HG02763 (cell line): ENCODE data around the gene PSG3.
"Not testable (repeated sequence)": the region's sequence is repeated elsewhere in the genome, so short reads cannot be mapped to it uniquely, and the experiment has no call there.

Source experiments
- ATAC-seq: cut with Tn5 transposase; IDR thresholded peaks from one replicate; pipeline ENCODE4 v1.9.1; 2021; ENCODE audit warnings: mild to moderate bottlenecking, moderate library complexity; ENCODE audit not compliant: unreplicated experiment

Gene PSG3

DNA sequence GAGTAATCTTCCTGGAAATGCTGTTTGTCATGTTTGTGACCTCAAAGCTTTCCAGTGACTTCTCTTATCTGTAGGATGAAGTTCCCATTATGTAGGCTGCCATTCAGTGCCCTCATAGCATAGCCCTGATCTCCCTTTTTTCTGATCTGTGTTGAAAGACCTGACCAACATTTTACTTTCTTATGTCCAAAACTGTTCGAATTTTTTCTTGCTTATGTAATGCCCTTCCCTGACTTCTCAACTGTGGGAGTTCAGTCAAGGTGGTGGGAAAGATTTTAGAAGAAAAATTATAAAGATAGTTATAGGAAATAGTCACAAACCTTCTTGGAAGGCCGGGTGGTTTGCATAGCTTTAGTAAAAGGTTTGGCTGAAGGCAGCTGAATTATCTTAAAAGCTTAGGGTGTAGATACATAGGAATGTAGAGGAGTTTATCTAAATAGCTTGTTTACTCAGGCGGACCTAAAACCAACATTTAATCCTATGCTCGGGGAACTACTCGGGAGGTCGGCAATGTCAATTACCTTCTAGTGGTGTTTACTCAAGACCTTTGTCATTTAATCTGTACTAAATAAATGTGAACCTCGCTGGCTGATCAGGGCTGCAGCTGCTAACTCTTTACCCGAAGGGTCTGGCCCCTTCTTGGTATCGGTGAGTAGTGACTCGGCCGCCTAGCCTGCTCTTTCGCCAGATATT, 44.3 kb downstream of the PSG3 start:
- no peak for ATAC-seq

DNA sequence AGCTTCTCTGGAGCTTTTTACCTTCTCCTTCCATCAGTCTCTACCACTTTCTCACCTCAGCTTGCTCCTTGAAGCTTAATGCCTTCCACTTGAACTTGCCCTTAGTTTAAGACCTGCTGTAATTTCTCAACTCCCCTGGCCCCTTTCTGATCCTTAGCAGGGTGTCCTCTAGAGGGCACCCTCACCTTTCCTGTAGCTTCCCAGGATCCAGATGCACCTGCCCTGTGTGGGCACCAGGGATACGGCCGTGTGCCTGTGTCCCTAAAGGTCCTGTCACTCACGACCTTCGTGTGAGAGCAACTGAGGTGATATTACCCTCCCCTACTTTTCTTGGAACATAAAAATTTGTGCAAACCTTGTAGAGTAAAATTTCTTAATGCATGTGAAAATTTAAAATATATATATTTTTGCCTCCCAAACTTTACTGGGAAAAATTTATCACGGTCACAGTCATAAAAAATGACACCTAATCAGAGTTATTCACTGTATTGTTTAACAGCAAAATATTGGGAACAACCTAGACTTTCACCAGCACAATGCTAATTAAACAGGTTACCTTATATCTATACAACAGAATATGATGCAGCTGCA, 46.4 kb downstream of the PSG3 start:
- ATAC-seq: no peak

DNA sequence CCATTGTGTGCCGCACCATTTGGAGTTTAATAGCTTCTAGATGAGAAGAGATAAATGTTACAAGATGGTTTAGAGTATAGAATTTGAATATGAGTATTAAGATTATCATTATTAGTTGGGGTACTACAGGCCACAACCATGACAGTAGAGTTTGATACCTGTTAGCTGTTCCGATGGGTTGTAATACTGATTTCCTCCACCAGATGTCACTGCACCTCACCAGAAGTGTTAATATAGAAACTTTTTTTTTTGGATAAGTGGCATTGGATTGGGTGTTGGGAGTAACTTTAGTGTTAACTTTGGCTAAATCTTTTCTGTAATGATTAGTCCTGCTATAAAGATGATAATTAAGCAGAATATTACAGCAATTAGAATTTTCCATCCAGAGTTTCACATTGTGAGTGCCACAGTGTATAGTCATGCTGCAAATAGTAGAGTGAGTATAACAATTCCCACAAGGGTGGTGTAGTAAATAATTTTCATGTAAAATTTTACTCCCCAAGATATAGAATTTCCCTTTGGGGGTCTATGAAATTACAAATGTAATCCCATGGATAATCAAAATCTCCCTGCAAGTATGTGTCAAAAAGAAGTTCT, 56.3 kb downstream of the PSG3 start:
- no peak for ATAC-seq

DNA sequence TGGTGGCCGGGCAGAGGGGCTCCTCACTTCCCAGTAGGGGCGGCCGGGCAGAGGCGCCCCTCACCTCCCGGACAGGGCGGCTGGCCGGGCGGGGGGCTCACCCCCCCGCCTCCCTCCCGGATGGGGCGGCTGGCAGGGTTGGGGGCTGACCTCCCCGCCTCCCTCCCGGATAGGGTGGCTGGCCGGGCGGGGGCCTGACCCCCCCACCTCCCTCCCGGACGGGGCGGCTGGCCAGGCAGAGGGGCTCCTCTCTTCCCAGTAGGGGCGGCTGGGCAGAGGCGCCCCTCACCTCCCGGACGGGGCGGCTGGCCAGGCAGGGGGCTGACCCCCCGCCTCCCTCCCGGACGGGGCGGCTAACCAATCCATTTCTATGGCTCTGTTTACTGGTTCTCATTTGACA, 64.0 kb downstream of the PSG3 start:
- ATAC-seq: not testable (repeated sequence)

DNA sequence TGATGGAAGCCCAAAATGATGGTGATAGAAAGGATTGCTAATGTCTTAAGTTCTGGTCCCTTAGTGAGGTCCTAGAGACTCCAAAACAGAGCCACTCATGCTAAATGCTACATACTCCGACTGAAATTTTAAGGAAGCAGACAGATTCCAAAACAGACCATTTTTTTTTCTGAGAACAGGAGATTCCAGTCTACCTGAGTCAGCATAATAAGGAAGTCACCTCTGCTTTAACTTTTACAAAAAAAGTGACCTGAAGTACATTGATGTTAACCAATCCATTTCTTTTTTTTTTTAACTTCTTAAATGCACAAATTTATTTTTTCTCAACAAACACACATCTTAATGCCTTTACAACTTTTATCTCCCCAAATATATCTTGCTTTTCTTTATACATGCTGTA, 65.7 kb downstream of the PSG3 start:
- ATAC-seq: not testable (repeated sequence)
